Hippocampal formation (tissue), 2 donors: Measurements from ENCODE around the gene COX6B2.

Source experiments
- DNase-seq, 2 donors: peaks; one replicate each; lab custom pipeline; 2025; lab: John Stamatoyannopoulos, UW

COX6B2 gene

DNA sequence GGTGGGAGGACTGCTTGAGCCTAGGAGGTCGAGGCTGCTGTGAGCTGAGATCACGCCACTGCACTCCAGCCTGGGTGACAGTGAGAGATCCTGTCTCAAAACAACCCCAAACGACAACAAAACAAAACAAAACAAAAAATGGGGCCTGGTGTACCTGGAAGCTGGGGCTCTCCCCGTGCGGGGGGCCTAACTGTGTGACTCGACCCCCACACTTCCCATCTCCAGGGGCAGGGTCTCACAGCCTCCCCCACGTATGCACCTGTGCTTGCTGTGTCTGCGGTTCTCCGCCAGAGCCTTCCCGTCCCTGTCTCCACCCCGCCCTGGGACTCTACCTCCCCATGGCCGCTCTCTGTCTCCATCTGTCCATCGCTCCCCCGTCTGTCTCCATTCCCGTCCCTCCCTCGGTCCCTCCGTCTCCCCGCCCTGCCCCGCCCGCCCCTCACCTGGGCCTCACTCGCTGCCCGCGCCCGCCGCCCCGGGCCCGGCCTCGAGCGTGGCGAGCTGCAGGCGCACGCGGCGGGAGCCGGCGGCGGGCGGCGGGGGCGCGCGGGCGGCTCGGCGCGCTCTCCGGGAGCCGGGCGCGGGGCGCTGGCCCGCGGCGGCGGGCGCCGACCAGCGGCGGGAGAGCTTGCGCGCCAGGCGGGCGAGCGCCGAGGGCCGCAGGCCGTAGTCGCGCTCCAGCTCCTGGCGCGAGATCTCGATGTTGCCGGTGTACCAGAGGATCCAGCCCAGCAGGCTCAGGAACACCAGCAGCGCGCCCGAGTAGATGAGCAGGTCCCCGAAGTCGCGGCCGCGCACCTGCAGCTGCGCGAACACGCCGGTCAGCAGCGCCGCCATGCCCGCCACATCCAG lies 29.0 kb upstream of the COX6B2 start:
- peak; percentile 24 to 33 for DNase-seq

DNA sequence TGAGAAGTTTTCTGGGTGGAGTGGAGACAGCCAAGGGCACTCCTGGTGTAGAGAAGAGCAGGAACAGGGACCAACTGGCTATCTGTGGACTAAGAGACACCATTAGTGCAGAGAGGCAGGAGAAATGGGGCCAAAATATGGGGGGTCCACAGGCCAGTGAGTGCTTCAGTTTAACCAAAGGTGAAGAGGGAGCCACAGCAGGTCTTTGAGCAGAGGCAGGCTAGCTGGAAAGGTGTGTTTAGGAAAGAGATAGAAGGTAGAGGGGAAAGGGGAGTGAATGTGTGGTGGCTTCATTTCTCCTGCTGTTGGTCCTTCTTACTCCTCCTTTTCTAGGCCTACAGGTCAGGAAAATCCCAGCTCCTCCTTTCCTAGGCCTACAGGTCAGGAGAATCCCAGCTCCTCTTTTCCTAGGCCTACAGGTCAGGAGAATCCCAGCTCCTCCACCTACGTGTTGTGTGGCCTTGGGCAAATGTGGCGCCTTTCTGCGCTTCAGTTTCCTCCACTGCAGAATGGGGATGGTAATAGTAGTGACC lies 28.1 kb upstream of the COX6B2 start:
- no peak for DNase-seq

DNA sequence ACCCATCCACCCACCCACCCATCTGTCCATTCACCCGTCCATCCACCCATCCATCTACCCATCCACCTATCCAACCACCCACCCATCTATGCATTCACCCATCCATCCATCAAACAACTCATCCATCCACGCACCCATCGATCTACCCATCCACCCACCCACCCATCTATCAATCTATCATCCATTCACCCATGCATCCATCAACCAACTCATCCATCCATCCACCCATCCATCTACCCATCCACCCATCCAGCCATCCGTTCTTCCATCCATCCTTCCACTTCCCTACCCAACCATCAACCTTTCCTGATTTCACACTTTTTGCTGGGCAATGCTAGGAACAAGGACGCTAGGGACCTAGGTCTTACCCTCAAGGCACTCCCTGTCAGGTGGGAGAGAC lies 27.5 kb upstream of the COX6B2 start:
- no peak for DNase-seq

DNA sequence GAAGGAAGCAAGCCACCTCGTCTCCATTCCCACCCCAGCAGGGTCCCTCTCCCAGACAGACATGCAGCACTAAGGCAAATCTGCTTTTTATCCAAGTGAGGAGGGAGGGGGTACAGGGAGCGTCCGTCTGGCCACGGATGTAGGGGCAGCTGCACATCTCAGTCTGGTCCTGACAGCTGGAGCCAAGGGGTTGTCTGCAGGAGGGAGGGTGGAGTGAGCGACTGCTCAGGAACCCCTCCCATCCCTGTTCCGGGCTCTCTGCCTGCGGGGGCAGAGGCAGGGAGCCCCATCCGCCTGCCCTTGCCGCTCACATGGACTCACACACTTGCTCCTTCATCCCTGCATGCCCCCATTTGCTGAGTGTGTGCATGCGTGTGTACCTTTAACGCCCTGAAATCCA lies 24.7 kb upstream of the COX6B2 start:
- no peak for DNase-seq

DNA sequence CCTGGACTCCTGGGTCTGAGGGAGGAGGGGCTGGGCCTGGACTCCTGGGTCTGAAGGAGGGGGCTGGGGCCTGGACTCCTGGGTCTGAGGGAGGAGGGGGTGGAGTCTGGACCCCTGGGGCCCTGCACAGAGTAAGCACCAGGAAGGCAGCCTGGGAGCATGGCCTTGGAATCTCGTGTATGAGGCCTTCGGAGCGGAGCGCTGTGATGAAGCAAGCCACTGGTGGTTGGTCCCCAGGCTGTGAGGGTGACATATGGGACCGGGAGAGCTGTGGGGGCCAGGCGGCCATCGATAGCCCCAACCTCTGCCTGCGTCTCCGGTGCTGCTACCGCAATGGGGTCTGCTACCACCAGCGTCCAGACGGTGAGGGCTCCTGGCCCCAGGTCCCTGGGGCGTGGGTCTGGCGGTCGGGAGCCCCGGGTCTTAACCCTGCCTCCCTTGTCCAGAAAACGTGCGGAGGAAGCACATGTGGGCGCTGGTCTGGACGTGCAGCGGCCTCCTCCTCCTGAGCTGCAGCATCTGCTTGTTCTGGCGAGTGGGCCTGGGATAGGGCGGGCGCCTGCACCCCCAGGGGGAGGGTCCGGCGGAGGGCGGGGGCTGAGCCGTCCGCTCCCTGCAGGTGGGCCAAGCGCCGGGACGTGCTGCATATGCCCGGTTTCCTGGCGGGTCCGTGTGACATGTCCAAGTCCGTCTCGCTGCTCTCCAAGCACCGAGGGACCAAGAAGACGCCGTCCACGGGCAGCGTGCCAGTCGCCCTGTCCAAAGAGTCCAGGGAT lies 23.0 kb upstream of the COX6B2 start:
- no peak for DNase-seq

DNA sequence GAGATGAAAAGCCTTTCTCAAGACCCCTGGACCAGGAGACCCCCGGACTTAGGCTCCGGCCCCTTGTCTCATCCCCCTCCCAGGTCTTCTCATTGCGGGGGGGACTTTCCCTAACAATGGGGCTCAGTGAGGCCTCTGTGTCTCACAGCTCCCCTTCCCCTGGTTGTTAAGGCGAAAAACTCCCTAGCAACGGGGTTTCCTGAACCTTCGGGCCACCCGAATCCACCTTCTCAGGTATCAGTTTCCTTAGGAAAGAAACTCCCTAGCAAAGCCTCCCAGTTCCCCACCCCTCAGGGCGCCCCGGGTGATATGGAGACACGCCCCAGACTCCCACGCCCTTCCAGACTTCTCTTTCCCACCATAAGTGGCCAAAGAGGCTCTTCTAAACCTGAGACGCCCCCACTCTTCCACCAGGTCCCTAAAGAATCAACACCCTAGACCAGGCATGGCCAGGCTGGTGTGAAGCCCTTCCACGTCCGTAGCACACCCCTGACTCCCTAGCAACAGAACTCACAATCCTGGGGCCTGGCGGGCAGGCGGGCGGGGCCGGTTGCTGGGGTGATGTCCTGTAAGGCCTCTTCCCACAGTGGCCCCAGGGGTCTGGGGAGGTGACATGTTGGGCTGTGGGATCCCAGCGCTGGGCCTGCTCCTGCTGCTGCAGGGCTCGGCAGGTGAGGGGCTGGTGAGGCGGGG lies 21.9 kb upstream of the COX6B2 start, which contains the start of gene TMEM190:
Gene TMEM190 (plus strand): TSS at position 586 of the 693 bp plus-strand sequence. CDS start 28 bp downstream, at position 614.
- DNase-seq: no peak

DNA sequence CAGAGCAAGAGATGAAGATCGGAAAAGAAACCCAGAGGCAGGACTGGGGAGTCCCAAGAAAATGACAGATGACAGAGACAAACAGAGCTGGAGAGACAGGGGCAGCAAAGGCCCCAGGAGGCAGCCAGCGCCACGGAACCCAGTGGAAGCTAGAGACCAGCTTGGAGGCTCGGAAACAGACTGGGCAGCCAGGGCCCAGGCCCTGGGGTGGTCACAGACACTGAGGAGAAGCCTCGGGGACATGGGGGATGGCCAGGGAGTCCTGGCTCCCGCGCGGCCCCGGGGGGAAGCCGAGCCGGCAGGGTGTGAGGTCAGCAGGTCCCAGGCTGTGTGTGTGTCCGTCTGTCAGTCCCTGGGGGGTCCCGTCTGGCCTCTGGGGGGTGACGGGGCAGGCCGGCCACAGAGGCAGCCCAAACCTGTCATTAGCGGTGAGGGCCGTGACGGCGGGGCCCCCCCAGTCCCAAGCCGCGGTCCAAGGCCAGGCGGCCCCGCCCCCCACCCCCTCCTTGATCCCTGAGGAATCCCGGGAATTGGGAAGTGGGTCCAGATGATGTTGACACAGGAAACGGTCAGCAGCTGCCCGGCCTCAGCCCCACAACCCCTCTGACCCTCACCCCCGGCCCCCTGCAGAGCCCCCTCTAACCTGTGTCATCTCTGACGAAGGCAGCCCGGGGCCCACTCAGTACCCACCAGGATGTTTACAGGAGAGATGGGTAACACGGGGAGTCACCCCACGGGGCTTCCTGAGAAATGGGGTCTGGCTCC lies 19.7 kb upstream of the COX6B2 start:
- no peak for DNase-seq

DNA sequence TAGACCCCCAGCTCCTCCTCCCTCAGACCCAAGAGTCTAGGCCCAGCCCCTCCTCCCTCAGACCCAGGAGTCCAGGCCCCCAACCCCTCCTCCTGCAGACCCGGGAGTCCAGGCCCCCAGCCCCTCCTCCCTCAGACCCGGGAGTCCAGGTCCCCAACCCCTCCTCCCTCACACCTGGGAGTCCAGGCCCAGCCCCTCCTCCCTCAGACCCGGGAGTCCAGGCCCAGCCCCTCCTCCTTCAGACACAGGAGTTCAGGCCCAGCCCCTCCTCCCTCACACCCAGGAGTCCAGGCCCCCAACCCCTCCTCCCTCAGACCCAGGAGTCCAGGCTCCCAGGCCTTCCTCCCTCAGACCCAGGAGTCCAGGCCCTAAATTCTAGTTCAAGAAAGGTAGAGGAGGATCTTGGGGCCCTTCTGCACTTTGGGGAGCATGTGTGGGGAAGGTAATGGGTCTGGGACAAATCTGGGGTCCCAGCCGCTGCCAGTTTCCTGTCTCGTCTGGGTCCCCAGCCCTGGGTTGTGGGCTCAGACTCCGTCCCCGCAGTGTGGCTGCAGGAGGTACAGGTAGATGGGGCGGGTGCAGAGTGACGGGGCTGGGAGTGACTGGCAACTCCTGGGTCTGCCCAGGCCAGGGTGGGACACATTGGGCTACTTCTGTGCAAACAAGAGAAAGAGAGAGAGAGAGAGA lies 18.9 kb upstream of the COX6B2 start:
- DNase-seq: no peak

DNA sequence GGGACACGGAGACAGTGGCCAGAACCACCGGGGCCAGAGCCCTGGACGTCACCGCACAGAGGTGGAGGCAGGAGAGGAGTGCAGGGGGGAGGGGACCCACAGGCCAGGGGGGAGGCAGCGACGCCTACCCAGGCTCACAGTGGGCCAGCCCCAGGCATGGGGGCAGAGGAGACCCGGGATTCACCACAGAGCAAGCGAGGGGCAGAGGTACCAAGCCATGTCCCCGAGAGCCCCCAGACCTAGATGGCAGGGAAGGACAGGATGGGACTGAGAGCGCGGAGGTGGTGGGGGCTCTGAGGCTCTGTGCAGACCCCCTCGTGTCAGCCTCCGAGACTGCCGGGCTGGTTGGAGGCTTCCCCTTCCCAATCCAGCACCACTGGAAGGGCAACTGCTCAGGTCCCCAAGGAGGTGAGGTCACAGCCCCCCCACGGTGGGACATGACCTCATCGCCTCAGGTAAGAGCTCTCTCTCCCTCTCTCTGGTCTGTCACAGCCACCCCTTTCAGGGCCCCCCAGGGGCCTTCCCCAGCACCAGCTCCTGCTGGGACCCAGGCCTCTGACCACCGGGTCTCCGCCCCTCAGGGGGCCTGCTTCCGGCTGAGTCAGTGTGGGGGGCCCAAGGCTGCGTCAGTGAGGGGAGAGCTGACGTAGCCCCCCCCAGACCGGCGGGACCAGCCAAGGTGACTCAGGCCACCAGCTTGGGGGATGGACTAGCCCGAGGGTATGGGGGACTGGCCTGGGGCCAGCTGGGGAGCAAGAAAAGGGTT lies 18.0 kb upstream of the COX6B2 start:
- no peak for DNase-seq

DNA sequence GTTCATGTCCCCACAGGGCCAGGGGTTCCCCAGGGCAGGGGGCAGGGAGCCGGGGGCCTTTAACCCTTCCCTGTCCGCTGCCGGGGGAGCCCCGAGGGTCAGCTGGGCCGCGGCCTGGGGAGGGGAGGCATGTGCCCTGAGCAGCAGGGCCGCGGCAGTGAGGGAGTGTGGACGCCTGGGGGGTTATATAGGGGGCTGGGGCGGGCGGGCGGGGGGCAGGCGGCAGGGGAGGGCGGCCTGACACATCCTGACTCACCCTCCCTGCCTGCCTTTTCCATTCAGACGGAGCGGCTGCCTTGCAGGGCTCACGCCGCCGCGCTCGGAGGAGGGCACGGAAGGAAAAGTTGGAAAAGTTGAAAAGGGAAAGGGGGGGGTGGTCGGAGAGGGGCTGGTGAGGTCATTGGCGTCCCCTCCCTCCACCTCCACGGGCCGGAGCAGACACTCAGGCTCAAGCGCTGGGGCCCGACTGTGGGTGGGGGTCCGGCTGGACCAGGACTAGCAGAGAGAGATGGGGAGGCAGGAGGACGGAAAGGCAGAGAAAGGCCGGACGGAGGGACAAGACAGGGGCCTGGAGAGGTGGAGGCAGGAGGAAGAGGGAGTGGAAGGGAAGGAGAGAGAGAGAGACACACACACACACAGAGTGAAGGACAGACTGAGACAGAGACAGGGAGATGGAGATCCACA lies 15.9 kb upstream of the COX6B2 start, which contains the start of gene IL11:
Gene IL11 (minus strand): TSS at position 159 of the 684 bp plus-strand sequence. CDS start 153 bp downstream, at position 6.
- no peak for DNase-seq

DNA sequence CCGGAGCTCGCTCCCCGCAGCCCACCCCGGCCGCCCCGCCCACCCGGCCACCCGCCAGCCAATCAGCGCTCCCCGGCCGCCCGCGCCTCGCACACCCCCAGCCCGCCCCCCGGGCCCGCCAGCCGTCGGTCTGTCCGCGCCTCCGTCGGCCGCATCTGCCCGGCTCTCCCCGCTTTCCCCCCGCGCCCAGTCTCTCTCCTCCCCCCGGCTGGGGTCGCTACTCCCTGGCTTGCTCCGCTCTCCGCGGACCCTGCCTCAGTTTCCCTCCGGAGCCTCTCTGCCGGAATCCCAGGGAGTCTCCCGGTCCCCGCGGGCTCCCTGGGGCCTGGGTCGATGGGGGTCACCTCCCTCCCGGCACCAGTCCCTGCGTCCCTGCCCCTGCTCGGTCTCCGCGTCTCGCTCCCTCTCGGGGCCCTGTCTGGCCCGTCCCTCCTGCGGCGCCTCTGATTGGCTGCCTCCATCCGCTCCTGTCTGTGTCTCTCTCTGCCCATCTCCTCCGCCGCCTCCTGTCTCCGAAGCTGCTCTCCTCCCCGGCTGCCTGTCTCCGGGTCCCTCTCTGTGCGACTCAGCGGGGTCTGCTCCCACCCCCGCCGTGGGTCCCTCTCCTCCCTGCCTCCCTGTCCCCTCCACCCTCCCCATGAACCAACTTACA lies 15.3 kb upstream of the COX6B2 start:
- no peak for DNase-seq

DNA sequence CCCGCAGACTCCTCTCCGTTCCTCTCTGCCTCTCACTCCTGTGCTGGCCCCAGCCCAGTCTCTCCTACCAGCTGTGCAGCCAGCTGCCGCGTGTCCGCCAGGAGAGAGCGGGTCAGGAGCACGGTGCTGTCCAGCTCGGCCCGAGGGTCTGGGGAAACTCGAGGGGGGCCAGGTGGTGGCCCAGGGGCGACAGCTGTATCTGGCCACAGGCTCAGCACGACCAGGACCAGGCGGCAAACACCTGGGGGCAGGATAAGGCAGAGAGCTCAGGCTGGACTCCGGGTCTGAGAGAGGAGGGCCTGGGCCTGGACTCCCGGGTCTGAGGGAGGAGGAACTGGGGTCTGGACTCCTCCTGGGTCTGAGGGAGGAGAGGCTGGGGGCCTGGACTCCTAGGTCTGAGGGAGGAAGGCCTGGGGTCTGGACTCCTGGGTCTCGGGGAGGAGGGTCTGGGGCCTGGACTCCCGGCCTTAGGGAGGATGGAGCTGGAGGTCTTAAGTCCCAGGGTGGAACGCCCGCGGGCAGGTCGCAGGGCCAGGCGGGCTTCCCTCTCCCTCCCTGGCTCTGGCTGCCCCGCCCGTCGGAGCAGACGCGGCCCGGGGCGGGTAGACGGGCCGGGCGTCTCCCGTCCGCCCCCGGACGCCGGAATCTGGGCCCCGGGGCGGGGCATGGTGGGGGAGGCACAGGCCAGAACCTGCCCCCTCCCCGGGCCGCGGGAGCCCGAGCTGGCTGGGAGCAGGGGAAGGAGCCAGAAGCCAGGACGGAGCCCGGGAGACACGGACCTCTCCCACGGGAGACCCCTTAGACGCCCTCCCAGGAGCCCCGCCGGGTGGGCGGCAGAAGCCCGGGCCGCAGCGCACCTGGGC lies 14.4 kb upstream of the COX6B2 start:
- no peak for DNase-seq

DNA sequence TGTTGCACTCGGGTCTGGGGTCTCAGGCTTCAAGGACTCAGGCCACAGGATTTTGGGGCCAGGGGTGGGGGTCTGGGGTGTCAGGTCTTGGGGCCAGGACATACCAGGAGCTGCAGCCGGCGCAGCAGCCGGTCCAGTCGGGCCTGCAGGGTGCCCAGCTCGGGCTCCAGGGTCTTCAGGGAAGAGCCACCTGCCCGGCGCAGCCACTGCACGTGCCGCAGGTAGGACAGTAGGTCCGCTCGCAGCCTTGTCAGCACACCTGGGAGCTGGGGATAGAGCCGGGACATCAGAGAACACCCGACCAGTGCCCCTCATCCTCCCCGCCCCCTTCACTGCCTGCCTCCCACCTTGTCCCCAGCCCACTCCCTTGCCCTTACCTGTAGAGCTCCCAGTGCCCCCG lies 13.6 kb upstream of the COX6B2 start:
- DNase-seq: no peak

DNA sequence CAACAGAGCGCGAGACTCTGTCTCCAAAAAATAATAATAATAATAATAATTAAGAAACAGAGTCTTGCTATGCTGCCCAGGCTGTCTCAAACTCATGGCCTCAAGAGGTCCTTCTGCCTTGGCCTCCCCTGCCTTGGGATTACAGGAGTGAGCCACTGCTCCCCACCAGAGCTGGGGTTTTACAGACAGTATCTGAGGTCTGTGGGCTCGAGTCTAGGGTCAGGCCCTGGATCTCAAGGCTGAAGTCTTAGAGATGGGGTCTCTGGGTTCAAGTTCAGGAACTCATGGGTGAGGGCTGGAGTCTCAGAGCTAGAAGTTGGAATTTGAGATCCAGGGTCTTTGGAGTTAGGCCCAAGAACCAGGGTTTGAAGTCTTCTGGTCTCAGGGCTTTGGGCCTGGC lies 12.3 kb upstream of the COX6B2 start:
- no peak for DNase-seq

DNA sequence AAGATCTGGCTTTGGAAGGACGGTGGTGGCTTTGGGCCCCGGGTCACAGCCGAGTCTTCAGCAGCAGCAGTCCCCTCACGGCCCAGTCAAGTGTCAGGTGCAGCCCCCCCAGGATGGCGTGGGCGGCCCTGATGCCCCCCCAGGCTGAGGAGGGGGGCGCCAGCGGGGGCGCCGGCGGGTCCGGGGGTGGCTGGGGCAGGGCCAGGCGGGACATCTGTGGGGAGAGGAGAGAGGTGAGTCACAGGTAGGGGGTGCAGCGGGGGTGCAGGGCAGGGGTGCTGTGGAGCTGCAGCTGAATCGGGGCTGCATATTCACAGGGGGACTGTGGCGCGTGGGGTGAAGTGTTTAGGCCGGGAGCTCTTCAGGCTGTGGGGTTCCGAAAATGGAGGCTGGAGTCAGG lies 11.4 kb upstream of the COX6B2 start:
- no peak for DNase-seq

DNA sequence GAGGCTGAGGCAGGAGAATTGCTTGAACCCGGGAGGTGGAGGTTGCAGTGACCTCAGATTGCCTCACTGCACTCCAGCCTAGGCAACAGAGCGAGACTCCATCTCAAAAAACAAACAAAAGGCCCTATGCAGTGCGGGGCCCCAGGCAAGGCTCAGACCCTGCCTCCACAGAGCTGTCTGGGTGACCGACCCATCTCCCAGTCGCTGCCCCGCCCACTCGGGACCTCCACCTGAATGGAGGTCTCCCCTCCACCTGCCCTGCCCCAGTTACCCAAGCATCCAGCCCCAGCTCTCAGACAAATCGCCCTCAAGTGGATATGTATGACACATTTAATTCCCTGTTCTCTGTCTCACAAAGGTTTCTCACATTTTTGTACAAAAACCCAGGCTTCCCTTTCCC lies 10.7 kb upstream of the COX6B2 start:
- DNase-seq: no peak

DNA sequence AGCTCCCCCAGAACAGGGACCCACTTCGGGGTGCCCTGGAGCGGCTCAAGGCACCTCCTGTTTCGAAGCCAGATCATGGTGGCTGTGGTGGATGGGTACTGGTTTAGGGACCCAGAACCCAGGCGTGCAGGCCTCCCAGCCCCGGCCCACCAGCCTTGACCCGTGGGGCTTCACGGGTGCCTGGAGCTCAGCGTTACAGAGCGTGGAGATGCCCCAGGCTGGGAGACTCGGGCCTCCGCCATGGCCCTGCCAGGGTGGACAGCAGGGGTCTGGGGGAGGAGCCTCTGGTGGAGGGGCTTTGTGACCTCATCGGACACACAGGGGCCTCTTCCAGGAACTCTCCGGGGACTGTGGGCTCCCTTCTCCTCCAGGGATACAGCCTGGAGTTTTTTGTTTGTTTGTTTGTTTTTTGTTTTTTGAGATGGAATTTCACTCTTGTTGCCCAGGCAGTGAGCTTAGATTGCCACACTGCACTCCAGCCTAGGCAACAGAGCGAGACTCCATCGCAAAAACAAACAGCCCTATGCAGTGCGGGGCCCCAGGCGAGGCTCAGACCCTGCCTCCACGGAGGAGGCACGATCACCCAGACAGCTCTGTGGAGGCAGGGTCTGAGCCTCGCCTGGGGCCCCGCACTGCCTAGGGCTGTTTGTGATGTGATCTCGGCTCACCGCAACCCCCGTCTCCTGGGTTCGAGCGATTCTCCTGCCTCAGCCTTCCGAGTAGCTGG lies 8.6 kb upstream of the COX6B2 start, which contains the start of gene GARIN5B:
Gene GARIN5B (minus strand): TSS at position 271 of the 727 bp plus-strand sequence. CDS start 194 bp downstream, at position 77.
- DNase-seq: no peak
